ENCODE measurements around the gene IL5. TPM values are rescaled to one million over a fixed set of nuclear protein-coding genes. Genes with fewer than 3 reads are reported as not detected.

Gene IL5
- total and polyA plus RNA-seq, 9 donors, result not detected

GRCh38 chr5:132506094-132506692, 37.1 kb downstream of the IL5 start:
- Histone ChIP-seq H3K27ac (peak overlapping the region in 1 of 2 donors; percentile 61), H3K4me3 (no peak overlapping the region), H3K4me1 (ENCODE audit: insufficient read depth) (peaks cover 3% of the 10 kb centered on the region), H3K27me3 (no peaks in the 10 kb centered on the region), H3K36me3 (no peaks in the 10 kb centered on the region), H3K9me3 (no peaks in the 10 kb centered on the region)
- TF ChIP-seq EP300 (IDR thresholded peaks at IDR 0.05), result no peak
- no peak for TF ChIP-seq POLR2A (IDR thresholded peaks at IDR 0.05)
- peak; percentile 26 to 49 (median 41) for TF ChIP-seq CTCF (IDR thresholded peaks at IDR 0.05)
- intact Hi-C loops (cut with DNase I), result no loop called here
- 4 to 18% (median 5%) methylated on average over 1 of the region's 1 CpG for WGBS, 3 donors
- peak in 3 of 5 donors; percentile 52 to 56 (median 53) for DNase-seq

- H3K4me1 ChIP-seq (ENCODE audit: insufficient read depth), result peaks cover 3% of the 10 kb centered on the region
- TF ChIP-seq CTCF (IDR thresholded peaks at IDR 0.05), result no peak
- no peak for TF ChIP-seq EP300 (IDR thresholded peaks at IDR 0.05)
- no peak for TF ChIP-seq POLR2A (IDR thresholded peaks at IDR 0.05)
- H3K9me3 ChIP-seq, result no peaks in the 10 kb centered on the region
- H3K27me3 ChIP-seq, result no peaks in the 10 kb centered on the region
- H3K36me3 ChIP-seq, result no peaks in the 10 kb centered on the region
- H3K27ac ChIP-seq, result peak overlapping the region in 1 of 2 donors; percentile 61
- intact Hi-C loops (cut with DNase I), result no loop called here
- 6 to 18% (median 14%) methylated on average over 2 of the region's 2 CpGs for WGBS, 3 donors
- H3K4me3 ChIP-seq, result no peak overlapping the region
- DNase-seq, result no peak
Observed at GRCh38 chr5:132505641-132506040, 37.7 kb downstream of the IL5 start.

- no peak for TF ChIP-seq EP300 (IDR thresholded peaks at IDR 0.05)
- intact Hi-C loops (cut with DNase I), result loop anchor here in 1 of 4 donors (5.0 kb wide), 1 partner anchor 117 kb away; no protein-coding TSS in a partner anchor
- Histone ChIP-seq H3K27ac (peak overlapping the region in 1 of 2 donors; percentile 61), H3K4me3 (no peak overlapping the region), H3K36me3 (no peaks in the 10 kb centered on the region), H3K9me3 (no peaks in the 10 kb centered on the region), H3K27me3 (no peaks in the 10 kb centered on the region), H3K4me1 (ENCODE audit: insufficient read depth) (peaks cover 3% of the 10 kb centered on the region)
- DNase-seq, result no peak
- 71 to 81% (median 74%) methylated on average over 4 of the region's 4 CpGs for WGBS, 3 donors
Observed at GRCh38 chr5:132504746-132505145, 38.6 kb downstream of the IL5 start.

GRCh38 chr5:132503244-132503643, 40.1 kb downstream of the IL5 start:
- no peak overlapping the region for H3K4me3 ChIP-seq
- no peaks in the 10 kb centered on the region for H3K27me3 ChIP-seq
- WGBS, 3 donors, result 90 to 93% (median 90%) methylated on average over 4 of the region's 4 CpGs
- intact Hi-C loops (cut with DNase I), result loop anchor here in 1 of 4 donors (5.0 kb wide), 1 partner anchor 116 kb away; no protein-coding TSS in a partner anchor
- no peak overlapping the region for H3K27ac ChIP-seq
- no peaks in the 10 kb centered on the region for H3K36me3 ChIP-seq
- DNase-seq, result no peak
- no peaks in the 10 kb centered on the region for H3K9me3 ChIP-seq
- H3K4me1 ChIP-seq (ENCODE audit: insufficient read depth), result peaks cover 3% of the 10 kb centered on the region
- no peak for TF ChIP-seq CTCF (IDR thresholded peaks at IDR 0.05)
- TF ChIP-seq POLR2A (IDR thresholded peaks at IDR 0.05), result no peak
- no peak for TF ChIP-seq EP300 (IDR thresholded peaks at IDR 0.05)
